GM19043 (cell line): ENCODE data around the gene ARID5A.
"Not testable (repeated sequence)": the region's sequence is repeated elsewhere in the genome, so short reads cannot be mapped to it uniquely, and the experiment has no call there.

Experiments used
- ATAC-seq: cut with Tn5 transposase; IDR thresholded peaks from one replicate; pipeline ENCODE4 v1.9.1; 2021; ENCODE audit warnings: low read depth; ENCODE audit not compliant: unreplicated experiment

Gene ARID5A

DNA sequence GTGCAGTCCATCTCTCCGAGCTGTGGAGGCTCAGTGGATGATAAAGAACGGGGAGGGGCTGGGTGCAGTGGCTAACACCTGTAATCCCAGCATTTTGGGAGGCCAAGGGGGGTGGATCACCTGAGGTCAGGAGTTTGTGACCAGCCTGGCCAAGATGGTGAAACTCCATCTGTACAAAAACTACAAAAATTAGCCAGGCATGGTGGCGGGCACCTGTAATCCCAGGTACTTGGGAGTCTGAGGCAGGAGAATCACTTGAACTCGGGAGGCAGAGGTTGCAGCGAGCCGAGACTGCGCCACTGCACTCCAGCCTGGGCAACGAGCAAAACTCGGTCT lies 17.4 kb downstream of the ARID5A start:
- not testable (repeated sequence) for ATAC-seq

DNA sequence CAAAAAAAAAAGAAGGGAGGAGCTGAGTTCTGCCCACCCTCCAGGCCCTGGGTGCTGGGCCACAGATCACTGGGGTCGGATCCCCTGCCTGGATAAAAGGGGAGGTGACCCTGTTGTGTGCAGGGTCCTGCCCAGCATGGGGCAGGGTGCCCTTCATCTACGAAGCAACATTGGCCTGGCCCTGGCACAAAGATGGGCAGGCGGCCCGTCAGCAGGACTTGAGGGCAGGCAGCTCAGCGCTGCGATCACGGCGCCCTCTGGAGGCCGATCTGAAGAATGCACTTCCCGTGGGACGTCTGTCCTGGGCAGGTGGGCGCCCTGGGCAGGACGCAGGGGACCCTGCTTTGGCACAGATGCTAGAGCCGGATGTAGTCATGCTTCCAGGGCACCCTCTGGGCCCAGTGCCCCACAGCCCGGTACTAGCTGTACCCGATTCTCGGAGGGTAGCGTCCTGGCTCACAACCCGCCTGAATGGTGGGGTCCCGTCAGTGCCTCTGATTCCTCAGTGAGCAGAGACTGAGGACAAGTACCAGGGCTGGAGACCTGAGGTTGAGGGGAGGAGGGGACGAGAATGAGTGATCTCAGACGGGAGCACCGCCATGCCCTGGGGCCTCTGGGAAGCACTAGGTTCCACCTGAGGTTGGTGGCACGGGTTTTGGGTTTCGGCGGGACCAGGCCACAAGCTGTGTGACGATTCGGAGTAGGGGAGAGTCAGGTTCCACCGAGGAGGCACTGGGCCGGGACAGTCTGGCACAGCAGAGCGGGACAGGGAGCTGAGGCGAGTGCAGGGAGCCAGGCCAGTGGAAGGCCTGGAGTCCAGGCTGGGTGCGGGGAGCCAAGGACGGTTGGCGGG lies 18.0 kb downstream of the ARID5A start:
- peak; percentile 56 for ATAC-seq

DNA sequence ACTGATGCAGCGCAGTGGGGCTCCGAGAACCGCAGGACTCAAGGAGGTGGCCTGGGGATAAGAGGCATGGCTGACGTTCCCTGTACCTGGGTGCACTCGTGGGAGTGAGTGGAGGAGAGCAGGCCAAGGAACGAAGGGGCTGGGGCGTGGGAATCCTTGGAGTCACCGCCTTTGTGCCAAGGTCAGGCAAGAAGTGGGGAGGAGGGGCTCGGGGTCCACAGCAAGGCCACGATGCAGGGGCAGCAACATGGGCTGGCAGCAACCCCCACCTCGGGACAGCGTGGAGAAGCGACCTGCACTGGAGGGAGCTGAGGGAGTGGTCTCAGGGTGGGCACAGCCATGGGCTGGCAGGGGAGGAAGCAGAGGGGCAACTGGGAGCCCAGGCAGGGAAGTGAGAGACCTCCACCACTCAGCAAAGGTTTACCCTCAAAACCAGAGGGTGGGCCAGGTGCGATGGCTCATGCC lies 18.6 kb downstream of the ARID5A start:
- ATAC-seq, result no peak

DNA sequence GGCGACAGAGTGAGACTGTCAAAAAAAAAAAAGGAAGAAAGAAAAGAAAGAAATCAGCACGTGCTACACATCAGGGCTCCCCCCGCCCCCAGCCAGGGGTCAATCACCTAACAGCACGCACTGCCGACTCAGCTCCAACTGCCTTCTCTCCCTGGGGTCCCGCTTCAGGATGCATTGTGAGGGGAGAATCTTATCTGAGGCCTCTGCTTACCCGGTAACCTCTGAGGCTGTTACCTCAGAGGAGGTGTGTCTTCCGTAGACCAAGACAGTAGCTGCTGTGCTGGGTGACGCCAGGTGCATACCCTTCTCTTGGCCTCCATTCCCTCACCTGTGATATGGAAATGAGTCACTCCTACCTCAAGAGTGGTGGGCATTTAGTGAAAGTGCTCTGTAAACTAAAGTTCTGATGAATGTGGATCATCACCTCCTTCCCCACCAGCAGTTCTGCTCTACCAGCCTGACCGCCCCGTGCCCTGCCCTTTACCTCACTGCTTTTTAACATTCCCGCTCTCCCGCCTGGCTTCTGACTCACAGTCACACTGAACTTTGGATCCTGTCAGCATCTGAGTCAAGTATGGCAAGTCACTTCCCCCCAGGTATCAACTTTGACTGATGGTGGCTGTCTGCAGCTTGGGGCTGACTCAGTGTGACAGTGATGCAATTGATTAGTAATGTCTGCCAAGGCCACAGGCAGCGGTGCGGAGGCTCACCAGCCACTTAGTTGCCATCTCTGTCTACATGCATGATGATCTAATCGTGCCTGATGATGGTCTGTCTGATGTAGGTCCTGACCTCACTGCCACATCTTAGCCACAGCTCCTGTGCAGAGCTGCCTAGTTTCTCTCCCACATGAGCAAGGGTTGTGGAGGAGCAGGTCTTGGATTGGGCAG lies 20.1 kb downstream of the ARID5A start:
- ATAC-seq, result no peak

GRCh38 chr2:96557421-96557820 lies 20.9 kb downstream of the ARID5A start:
- not testable (repeated sequence) for ATAC-seq

- no peak for ATAC-seq
Measured at GRCh38 chr2:96558061-96558460, 21.5 kb downstream of the ARID5A start.

DNA sequence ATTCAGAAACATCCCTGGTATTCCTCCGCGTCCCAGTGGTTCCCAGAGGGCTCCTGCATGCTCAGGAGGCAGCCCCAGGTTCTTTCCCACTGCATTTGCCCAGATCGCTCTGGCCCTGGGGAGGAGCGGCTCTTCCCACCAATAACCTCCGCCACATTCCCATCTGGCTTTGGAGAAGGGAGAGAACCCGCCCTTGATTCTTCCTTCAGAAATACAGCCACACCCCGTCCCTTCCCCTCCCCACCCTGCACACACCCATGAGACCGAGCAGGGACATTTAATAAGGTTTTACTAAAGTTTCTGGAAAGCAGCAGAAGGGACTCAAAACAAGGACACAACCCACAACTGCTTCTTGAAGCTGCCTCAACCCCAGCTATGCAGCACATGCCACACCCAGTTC lies 21.9 kb downstream of the ARID5A start:
- no peak for ATAC-seq

- no peak for ATAC-seq
Measured at GRCh38 chr2:96564026-96564425, 27.5 kb downstream of the ARID5A start.

- ATAC-seq, result no peak
Measured at GRCh38 chr2:96564563-96564962, 28.0 kb downstream of the ARID5A start.

DNA sequence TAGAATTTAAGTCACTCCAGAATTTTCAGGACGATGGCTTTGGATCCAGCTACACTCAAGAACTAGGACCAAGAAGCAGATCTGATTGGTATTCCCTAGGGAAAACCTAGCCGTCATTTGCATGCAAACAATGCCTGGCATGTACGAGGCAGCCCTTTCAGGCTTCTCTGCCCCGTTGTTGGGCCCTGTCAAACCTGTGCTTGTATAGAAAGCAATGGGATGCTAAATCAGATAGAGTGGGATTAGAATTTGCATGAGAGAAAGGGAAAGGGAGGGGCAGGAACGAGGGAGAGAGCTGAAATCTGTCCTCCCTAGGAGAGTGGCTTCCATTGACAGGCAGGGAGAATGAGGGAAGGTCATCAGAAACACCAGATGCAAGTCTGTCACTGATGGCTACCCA lies 28.6 kb downstream of the ARID5A start:
- ATAC-seq, result no peak

DNA sequence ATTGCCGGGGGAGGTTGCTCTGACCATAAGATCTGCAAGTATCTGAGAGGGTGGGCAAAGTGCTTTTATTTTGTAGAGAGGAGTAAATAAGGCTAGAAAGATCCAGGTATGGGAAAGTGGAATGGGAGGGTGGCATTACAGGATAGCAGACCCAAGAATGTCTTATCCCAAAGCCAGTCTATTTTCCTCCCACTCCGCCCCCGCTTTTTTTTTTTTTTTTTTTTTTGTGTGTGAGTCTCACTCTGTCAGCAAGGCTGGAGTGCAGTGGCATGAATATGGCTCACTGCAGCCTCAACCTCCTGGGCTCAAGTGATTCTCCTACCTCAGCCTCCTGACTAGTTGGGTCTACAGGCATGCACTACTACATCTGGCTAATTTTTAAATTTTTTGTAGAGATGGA lies 31.5 kb downstream of the ARID5A start:
- no peak for ATAC-seq

- ATAC-seq, result no peak
Measured at GRCh38 chr2:96574364-96574763, 37.8 kb downstream of the ARID5A start.

- ATAC-seq, result no peak
Measured at GRCh38 chr2:96575785-96576456, 39.4 kb downstream of the ARID5A start.

GRCh38 chr2:96577501-96577900 lies 40.9 kb downstream of the ARID5A start:
- no peak for ATAC-seq

GRCh38 chr2:96578731-96579130 lies 42.2 kb downstream of the ARID5A start:
- no peak for ATAC-seq

- no peak for ATAC-seq
Measured at GRCh38 chr2:96579422-96579821, 42.9 kb downstream of the ARID5A start.

GRCh38 chr2:96580771-96581170 lies 44.2 kb downstream of the ARID5A start:
- no peak for ATAC-seq

DNA sequence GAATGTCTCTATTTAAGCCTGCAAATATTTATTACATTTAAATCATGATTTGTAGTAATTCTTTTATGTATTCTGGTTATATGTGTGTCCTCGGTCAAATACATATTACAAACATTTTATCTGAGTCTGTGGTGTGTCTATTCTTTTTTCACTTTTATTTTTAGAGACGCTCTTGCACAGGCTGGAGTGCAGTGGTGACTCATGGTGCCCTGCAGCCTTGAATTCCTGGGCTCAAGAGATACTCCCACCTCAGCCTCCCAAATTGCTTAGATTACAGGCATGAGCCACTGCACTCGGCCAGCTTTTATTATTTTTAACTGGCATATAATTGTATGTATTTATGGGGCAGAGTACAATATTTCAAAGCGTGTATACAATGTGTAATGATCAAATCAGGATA lies 47.5 kb downstream of the ARID5A start:
- ATAC-seq, result no peak

DNA sequence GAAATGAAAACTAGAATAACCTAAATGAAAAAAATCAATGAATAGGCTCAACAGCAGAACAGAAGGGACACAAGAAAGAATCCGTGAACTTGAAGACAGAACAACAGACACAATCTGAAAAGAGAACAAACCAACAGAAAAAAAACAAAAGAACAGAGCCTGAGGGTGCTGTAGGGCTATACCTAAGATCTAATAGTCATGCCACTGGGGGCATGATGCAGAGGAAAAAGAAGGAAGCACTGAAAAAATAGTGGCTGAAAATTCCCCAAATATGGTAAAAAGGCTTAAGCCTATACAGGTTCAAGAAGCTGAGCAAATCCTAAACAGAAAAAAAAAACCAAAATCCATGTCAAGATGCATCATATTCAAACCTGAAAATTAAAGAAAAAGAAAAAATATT lies 51.3 kb downstream of the ARID5A start:
- no peak for ATAC-seq

- ATAC-seq, result no peak
Measured at GRCh38 chr2:96591054-96591453, 54.5 kb downstream of the ARID5A start.

GRCh38 chr2:96591494-96591893 lies 54.9 kb downstream of the ARID5A start:
- no peak for ATAC-seq
